ENCODE data around the gene HRNR.

- TF ChIP-seq CTCF (IDR thresholded peaks at IDR 0.05; ENCODE audit: borderline replicate concordance, extremely low read depth, low read length, poor library complexity, severe bottlenecking): no peak
- no peak for TF ChIP-seq EZH2 (IDR thresholded peaks at IDR 0.05; ENCODE audit: borderline replicate concordance, low read depth, low read length, severe bottlenecking)
Measured at GRCh38 chr1:152197361-152197941, 26.5 kb downstream of the HRNR start.
